GM18858 (cell line): ENCODE measurements around the gene NUP188.

ENCODE experiments used
- ATAC-seq: cut with Tn5 transposase; IDR thresholded peaks from one replicate; pipeline ENCODE4 v1.9.1; 2021; ENCODE audit not compliant: unreplicated experiment

NUP188 gene

GRCh38 chr9:129027685-129028191 lies 80.2 kb downstream of the NUP188 start:
- peak; percentile 33 for ATAC-seq

DNA sequence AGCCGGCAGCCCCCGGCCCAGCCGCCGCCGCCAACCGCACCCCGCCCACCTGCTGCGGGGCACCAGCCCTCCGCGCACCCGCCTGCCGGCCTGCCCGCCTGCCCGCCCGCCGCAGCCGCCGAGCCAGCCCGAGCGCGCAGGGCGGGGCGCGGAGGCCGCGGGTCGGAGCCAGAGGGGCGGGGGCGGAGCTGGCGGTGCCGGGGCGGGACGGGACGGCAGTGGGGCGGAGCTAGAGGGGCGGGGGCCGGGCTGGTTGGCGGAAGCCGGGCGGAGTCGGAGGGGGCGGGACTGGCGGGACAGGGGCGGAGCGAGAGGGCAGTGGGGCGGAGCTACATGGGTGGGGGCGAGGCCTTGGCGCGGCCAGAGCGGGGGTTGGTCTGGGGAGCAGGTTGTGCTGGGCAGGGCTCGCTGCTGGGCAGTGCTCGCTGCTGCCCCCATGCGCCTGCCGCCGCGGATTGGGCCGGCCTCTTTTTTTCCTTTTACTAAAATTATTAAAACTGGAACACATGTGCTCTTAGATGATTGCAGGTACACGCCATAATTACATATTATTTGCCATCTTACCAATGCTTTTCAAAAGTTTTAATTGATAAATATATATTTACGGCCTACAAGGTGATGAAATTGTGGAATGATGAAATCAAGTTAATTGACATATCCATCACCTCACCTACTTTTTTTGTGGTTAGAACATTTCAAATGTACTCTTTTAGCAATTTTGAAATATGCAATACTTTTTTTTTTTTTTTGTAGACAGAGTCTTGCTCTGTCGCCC lies 80.9 kb downstream of the NUP188 start, which contains the start of gene SH3GLB2:
Gene SH3GLB2 (minus strand): TSS at position 140 of the 775 bp plus-strand sequence. CDS start 177 bp downstream, outside the sequence.
- ATAC-seq: peak; percentile 56

DNA sequence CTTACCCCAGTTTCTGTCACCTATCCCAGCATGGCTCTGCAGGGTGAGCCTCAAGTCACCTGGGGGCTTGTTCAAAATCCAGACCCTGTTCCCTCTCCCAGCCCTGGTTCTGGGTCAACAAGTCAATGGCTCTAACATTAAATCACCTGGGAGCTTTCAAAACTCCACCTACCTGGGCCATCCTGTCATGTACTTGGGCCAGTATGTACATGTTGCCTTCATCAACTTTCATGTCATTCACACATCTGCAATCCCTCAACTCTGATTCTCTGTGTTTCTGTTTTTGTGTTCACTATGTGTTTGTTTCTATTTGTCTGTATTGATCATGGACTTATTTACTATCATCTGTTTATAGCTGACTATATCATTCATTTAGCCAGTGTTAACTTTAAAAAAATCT lies 82.7 kb downstream of the NUP188 start:
- ATAC-seq: no peak

DNA sequence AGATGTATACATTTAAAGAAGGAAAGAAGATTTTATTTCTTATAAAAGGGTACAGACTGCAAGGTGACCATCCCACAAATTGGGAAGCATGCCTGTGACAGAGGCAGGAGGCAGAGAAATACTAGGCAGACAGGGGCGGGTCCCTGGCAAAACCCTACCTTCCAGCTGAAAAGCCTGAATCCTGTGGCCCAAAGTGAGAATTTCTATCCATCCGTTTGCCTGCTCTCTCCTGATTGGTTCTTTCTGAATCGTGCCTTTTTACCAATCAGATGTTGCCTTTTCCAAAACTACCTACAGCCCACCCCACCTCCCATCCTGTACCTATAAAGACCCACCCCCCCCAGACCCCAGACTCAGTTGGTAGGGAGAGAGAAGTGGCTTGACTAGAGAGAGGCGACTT lies 84.0 kb downstream of the NUP188 start:
- no peak for ATAC-seq

- ATAC-seq: no peak
Observed at GRCh38 chr9:129032541-129033159, 85.2 kb downstream of the NUP188 start.

- no peak for ATAC-seq
Observed at GRCh38 chr9:129033216-129033615, 85.7 kb downstream of the NUP188 start.

DNA sequence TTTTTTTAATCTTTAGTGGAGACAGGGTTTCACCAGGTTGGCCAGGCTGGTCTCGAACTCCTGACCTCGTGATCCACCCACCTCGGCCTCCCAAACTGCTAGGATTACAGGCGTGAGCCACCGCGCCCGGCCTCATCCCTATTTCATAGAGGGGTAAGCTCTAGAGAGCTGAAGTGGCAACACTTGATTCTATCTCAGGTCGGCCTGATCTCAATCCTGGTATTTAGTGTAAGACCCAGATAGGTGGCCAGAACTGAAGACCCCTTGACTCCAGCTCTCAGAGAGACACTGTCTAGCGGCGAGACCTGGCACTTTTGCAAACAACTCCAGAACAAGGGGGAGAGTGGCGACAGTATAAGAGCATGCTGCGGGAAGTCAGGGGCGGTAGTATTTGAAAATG lies 88.3 kb downstream of the NUP188 start:
- ATAC-seq: peak; percentile 2

- ATAC-seq: peak; percentile 85
Observed at GRCh38 chr9:129036241-129036922, 88.9 kb downstream of the NUP188 start, which contains the start of gene MIGA2. Gene MIGA2 (plus strand): TSS chr9:129036626. CDS start chr9:129040595, 3,969 bp downstream.

GRCh38 chr9:129036923-129037766 lies 89.6 kb downstream of the NUP188 start:
- no peak for ATAC-seq

DNA sequence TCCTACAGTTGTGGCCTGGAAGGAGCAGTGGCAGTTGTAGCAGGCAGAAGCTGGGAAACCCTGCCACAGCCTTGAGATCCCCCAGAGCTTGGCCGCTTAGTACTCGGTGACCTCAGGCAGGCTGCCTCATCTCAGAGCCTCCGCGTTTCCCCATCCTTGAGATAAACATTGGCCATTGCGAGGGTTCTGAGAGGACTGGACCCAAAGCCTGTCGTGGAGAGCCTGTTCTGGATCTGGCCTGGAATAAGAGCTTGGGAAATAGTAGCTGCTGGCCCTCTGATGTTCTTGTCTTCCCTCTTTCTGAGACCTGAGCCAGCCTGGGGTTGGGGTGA lies 90.2 kb downstream of the NUP188 start:
- ATAC-seq: no peak

GRCh38 chr9:129038109-129038852 lies 90.8 kb downstream of the NUP188 start:
- ATAC-seq: no peak

DNA sequence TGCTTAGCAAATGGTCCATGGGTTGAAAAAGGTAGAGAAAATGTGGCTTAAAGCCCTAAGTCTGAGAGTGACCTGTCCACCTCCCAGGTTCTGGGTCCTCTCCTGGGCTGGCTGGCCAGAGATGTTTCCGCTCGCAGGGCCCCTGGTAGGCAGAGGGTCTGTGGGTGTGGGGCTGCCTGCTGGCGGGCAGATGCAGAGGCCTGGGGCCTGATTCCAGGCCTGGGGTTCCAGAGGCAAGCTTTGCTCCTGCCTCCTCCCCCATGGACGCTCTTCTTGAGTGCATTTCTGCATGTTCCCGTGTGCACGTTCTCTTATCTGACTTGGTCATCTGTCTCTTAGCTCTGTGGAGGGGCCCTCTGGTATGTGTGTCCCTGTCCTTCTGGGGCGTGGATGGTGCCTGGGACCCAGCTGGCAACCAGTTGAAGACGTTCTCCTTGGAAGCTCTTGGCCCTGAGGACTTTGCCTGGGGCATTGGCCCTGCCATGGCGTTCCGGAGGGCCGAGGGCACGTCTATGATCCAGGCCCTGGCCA lies 92.7 kb downstream of the NUP188 start:
- no peak for ATAC-seq

- no peak for ATAC-seq
Observed at GRCh38 chr9:129042016-129042415, 94.5 kb downstream of the NUP188 start.

GRCh38 chr9:129052592-129052991 lies 105.1 kb downstream of the NUP188 start:
- no peak for ATAC-seq

GRCh38 chr9:129053020-129053419 lies 105.5 kb downstream of the NUP188 start:
- no peak for ATAC-seq

DNA sequence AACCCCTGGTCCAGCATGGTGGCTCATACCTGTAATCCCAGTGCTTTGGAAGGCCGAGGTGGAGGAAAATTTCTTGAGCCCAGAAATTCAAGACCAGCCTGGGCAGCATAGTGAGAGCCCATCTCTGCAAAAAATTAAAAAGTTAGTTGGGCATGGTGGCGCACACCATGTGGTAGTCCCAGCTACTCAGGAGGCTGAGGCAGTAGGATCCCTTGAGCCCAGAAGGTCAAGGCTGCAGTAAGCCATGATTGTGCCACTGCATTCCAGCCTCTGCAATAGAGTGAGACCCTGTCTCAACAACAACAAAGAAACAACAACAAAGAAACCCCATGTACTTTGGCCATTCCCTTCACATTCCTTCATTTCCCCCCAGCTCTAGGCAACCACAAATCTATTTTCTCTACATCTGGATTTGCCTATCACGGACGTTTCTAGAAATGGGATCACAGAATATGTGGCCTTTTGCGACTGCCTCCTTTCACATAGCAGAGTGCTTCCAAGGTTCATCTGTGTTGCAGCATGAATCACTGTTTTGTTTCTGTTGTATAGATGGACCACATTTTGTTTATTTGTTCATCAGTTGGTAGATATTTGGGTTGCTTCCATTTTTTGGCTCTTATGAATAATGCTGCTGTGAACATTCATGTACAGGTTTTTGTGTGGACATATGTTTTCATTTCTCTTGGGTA lies 106.8 kb downstream of the NUP188 start:
- no peak for ATAC-seq
